Right lobe of liver (tissue), 6 donors: ENCODE results near the gene SLPI. TPM values are rescaled to one million over a fixed set of nuclear protein-coding genes. Genes with fewer than 3 reads are reported as not detected.

ENCODE experiments used
- ATAC-seq, 4 donors: fragments of 200-7000 bp; cut with Tn5 transposase; one replicate each; pipeline ENCODE4 v1.9.1; 2020; ENCODE audit warnings: mild to moderate bottlenecking in 4 of 4, moderate library complexity in 4 of 4
- DNase-seq, 3 donors: peaks; one replicate each; pipeline ENCODE4 v3.0.0-alpha.2; 2020
- H3K27ac ChIP-seq, 3 donors: fragments of 200-600 bp; one replicate each; pipeline ENCODE4 v1.8.0; 2022
- H3K27me3 ChIP-seq, 2 donors: fragments of 200-600 bp; one replicate each; pipeline ENCODE4 v1.8.0; 2022
- H3K36me3 ChIP-seq, 4 donors: fragments of 200-600 bp; sonication (generic) in 1 of 4; one replicate each; pipeline versions ENCODE4 v1.5.1 to v1.8.0; 2017 to 2022; ENCODE audit warnings: control low read depth in 1 of 4
- H3K4me1 ChIP-seq, 4 donors: fragments of 200-600 bp; sonication (generic) in 1 of 4; one replicate each; pipeline versions ENCODE4 v1.5.1 to v1.8.0; 2017 to 2022; ENCODE audit warnings: control low read depth in 1 of 4
- H3K4me3 ChIP-seq, 3 donors: fragments of 200-600 bp; one replicate each; pipeline ENCODE4 v1.8.0; 2022
- H3K9me3 ChIP-seq, 4 donors: fragments of 200-600 bp; sonication (generic) in 1 of 4; one replicate each; pipeline versions ENCODE4 v1.5.1 to v1.8.0; 2017 to 2022; ENCODE audit warnings: control low read depth in 1 of 4
- POLR2A ChIP-seq: fragments of 450-650 bp; IDR thresholded peaks from one replicate; pipeline ENCODE4 v1.6.1; 2017; ENCODE audit warnings: antibody characterized with exemption, mild to moderate bottlenecking
- WGBS: methylation state at CpG from one replicate; pipeline ENCODE4 v1.1.6; 2018; ENCODE audit warnings: low coverage, low lambda C conversion rate; ENCODE audit not compliant: insufficient coverage; ENCODE audit errors: missing lambda C conversion rate; 5-methylcytosine and 5-hydroxymethylcytosine counted together
- intact Hi-C, 2 donors: fragments of 100-400 bp; cut with DNase I; formaldehyde crosslinking; loops; one replicate each; pipeline versions ENCODE4 v1.11.2 to v1.14.1; 2022
- total RNA-seq, 6 experiments: library from RNA; depleted of rRNA in 2 of 6; stranded (reverse); fragments of >200 nt in 2 of 6; fragmentation: NEBNext Ultra II Directional in 3 of 6; extraction: Animal tissue kit (Norgen Biotek cat#: 25700) in 3 of 6; gene quantifications; one replicate each; pipeline versions ENCODE4 v1.1.0 to v1.2.4, GENCODE V29; 2016 to 2023
- TF ChIP-seq, protein P1 (sequence below), 4 donors: fragments of 200-600 bp in 3 of 4; fragments of 450-650 bp in 1 of 4; IDR thresholded peaks; one replicate each; pipeline versions ENCODE4 v1.5.1 to v1.8.0; 2016 to 2022; ENCODE audit warnings: antibody characterized with exemption in 4 of 4, mild to moderate bottlenecking in 2 of 4
- donor health status: DM: no; HTN: yes; CAD: no.
- donor health status: DM: no; HTN: no; CAD: no.
- donor health status: DM: no; HTN: no; CAD: no.
- donor health status: DM: no; HTN: yes; CAD: no.
- donor health status: DM: no; HTN: yes; CAD: no.

Gene SLPI
- total RNA-seq, 6 experiments from 2014 or later, result 51.9 to 197 (median 169) TPM

DNA sequence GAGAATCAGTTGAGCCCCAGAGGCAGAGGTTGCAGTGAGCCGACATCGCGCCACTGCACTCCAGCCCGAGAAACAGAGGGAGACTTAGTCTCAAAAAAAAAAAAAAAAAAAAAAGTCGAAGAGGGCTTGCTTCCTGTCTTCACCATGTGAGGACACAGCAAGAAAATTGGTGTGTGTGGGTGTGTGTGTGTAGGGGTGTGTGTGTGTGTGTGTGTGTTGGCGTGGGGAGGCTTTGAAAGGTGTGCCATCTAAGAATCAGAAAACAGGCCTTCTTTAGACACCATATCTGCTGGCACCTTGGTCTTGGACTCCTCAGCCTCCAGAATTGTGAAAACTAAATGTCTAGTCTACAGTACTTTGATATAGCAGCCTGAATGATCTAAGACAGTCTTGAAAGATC, 45.4 kb upstream of the SLPI start:
- no peak overlapping the region for H3K4me3 ChIP-seq
- 52% methylated on average over 2 of the region's 6 CpGs for WGBS
- ATAC-seq, result no peak
- H3K27ac ChIP-seq, result no peak overlapping the region
- H3K27me3 ChIP-seq, result peaks cover 0 to 7% of the 10 kb centered on the region in 2 donors
- no peaks in the 10 kb centered on the region for H3K36me3 ChIP-seq
- no peaks in the 10 kb centered on the region for H3K9me3 ChIP-seq
- no peaks in the 10 kb centered on the region for H3K4me1 ChIP-seq
- intact Hi-C loops, result no loop called here
- TF ChIP-seq POLR2A, result no peak
- TF ChIP-seq, protein P1, sequence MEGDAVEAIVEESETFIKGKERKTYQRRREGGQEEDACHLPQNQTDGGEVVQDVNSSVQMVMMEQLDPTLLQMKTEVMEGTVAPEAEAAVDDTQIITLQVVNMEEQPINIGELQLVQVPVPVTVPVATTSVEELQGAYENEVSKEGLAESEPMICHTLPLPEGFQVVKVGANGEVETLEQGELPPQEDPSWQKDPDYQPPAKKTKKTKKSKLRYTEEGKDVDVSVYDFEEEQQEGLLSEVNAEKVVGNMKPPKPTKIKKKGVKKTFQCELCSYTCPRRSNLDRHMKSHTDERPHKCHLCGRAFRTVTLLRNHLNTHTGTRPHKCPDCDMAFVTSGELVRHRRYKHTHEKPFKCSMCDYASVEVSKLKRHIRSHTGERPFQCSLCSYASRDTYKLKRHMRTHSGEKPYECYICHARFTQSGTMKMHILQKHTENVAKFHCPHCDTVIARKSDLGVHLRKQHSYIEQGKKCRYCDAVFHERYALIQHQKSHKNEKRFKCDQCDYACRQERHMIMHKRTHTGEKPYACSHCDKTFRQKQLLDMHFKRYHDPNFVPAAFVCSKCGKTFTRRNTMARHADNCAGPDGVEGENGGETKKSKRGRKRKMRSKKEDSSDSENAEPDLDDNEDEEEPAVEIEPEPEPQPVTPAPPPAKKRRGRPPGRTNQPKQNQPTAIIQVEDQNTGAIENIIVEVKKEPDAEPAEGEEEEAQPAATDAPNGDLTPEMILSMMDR (IDR thresholded peaks at IDR 0.05), result no peak
- DNase-seq, result no peak

DNA sequence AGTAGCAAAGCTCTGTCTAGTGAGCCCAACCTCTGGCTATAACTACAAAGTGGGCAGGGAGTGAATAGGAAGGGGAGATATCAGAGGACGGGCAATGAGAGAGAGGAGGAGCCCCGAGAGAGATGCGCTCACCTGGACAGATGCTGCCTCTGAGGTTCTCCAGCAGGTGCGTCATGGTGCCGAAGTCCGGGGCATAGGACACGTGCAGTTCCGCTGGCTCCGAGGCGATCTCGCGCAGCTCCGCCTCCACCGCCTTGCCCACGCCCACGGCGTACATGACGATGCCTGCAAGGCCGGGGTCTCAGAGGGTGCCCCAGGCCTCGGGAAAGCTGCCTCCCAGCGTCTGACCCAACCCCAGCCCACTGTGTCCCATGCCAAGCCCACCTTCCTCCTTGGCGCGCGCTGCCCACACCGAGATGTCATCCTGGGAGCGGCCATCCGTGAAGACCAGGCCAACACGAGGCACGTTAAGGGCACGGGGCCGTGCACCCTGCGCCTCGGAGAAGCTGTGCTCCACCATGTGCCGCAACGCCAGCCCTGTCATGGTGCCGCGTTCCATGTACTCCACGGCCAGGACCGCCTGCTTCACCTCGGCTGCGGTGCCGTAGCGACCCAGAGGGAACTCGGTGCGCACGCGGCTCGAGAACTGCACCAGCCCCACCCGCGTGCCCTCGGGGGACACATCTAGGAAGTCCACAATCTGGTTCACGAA, 43.6 kb upstream of the SLPI start:
- Histone ChIP-seq H3K27ac (no peak overlapping the region), H3K9me3 (no peaks in the 10 kb centered on the region), H3K4me3 (no peak overlapping the region), H3K27me3 (peaks cover 0 to 5% of the 10 kb centered on the region in 2 donors), H3K36me3 (no peaks in the 10 kb centered on the region), H3K4me1 (peaks cover 0 to 9% (median 3%) of the 10 kb centered on the region in 4 donors)
- intact Hi-C loops, result no loop called here
- ATAC-seq (no peak), DNase-seq (no peak)
- no peak for TF ChIP-seq POLR2A
- TF ChIP-seq, protein P1 (IDR thresholded peaks at IDR 0.05), result no peak
- 94% methylated on average over 9 of the region's 52 CpGs for WGBS

DNA sequence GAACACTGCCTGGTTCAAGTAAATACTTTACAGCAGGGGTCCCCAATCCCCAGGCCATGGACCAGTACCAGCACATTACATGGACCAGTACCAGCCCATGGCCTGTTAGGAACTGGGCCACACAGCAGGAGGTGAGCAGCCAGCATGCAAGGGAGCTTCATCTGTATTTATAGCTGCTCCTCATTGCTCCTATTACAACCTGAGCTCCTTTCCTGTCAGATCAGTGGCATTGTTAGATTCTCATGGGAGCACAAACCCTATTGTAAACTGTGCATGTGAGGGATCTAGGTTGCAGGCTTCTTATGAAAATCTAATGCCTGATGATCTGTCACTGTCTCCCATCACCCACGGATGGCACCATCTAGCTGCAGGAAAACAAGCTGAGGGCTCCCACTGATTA, 40.3 kb upstream of the SLPI start:
- ATAC-seq, result no peak
- Histone ChIP-seq H3K4me3 (no peak overlapping the region), H3K27me3 (peaks cover 0 to 6% of the 10 kb centered on the region in 2 donors), H3K36me3 (no peaks in the 10 kb centered on the region), H3K4me1 (peaks cover 0 to 9% (median 3%) of the 10 kb centered on the region in 4 donors), H3K27ac (no peak overlapping the region), H3K9me3 (no peaks in the 10 kb centered on the region)
- intact Hi-C loops, result no loop called here
- 83% methylated on average over 1 of the region's 1 CpG for WGBS
- no peak for DNase-seq
- no peak for TF ChIP-seq POLR2A
- TF ChIP-seq, protein P1 (IDR thresholded peaks at IDR 0.05), result no peak

DNA sequence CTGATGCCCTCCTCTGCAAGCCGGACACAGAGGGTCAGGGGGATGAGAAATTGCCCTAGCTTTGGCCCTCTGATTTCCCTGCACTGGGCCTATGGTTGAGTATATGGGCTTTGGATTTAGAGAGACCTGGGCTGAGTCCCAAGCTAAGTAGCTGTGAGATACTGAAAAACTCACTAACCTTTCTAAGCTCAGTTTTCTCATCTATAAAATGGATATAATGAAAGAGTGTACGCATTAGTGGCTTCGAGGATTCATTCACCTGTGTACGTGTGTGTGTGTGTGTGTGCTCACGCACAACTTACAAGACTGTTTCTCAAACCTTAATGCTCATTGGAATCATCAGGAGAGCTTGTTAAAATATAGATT, 39.6 kb upstream of the SLPI start:
- peaks cover 0 to 9% (median 3%) of the 10 kb centered on the region in 4 donors for H3K4me1 ChIP-seq
- DNase-seq (no peak), ATAC-seq (no peak)
- H3K9me3 ChIP-seq, result no peaks in the 10 kb centered on the region
- TF ChIP-seq POLR2A, result no peak
- TF ChIP-seq, protein P1 (IDR thresholded peaks at IDR 0.05), result peak in 1 of 4 donors; percentile 1
- H3K4me3 ChIP-seq, result peak overlapping the region in 1 of 3 donors; percentile 47
- intact Hi-C loops, result no loop called here
- H3K27me3 ChIP-seq, result peaks cover 0 to 6% of the 10 kb centered on the region in 2 donors
- 50% methylated on average over 5 of the region's 5 CpGs for WGBS
- H3K36me3 ChIP-seq, result no peaks in the 10 kb centered on the region
- no peak overlapping the region for H3K27ac ChIP-seq
